Endothelial cell of umbilical vein (primary cell): ENCODE results near the gene BMPER. TPM values are rescaled to one million over a fixed set of nuclear protein-coding genes. Genes with fewer than 3 reads are reported as not detected.

Experiments used
- BruUV-seq: library from RNA; stranded (reverse); fragments of 400-500 nt; replicated peaks from 2 replicates; lab custom pipeline; 2021; lab: Mats Ljungman, UMichigan
- CTCF ChIA-PET: fragments of 300-600, 350-600 bp; sonication (Branson Sonifier 250); formaldehyde crosslinking; loops from one replicate; lab custom pipeline; 2021; ENCODE audit warnings: antibody characterized with exemption, inconsistent platforms; lab: Charles Lee
- POLR2A ChIA-PET: fragments of 300-600, 350-600 bp; sonication (Branson Sonifier 250); formaldehyde crosslinking; loops from one replicate; lab custom pipeline; 2021; ENCODE audit warnings: antibody characterized with exemption, inconsistent platforms; lab: Charles Lee
- DNase-seq: peaks from one replicate; pipeline ENCODE4 v3.0.0-alpha.2; 2011; ENCODE audit warnings: low read depth, low spot score
- FAIRE-seq: peaks from 2 replicates; lab custom pipeline; 2011; peaks lifted over from hg19 to GRCh38; lab: Jason Lieb, UNC
- H2AFZ ChIP-seq: 2 replicates; pipeline ENCODE4 v1.6.0; 2012; ENCODE audit warnings: low read depth, low read length, control low read depth, inconsistent platforms
- H3K27ac ChIP-seq: 2 replicates; pipeline ENCODE4 v1.5.1; 2011; ENCODE audit warnings: low read depth, mild to moderate bottlenecking, control low read depth, low read length, moderate library complexity; ENCODE audit not compliant: insufficient read depth
- H3K27me3 ChIP-seq, 2 experiments: 2 replicates each; pipeline versions ENCODE4 v1.6.0 to v1.6.1; 2011; ENCODE audit warnings: low read length in 2 of 2, mixed read lengths in 1 of 2; ENCODE audit not compliant: control insufficient read depth in 2 of 2, insufficient read depth in 2 of 2
- H3K36me3 ChIP-seq, 2 experiments: 2 replicates in 1 of 2; 3 replicates in 1 of 2; pipeline ENCODE4 v1.5.1; 2011; ENCODE audit warnings: low read length in 2 of 2, mild to moderate bottlenecking in 1 of 2, moderate library complexity in 1 of 2; ENCODE audit not compliant: control insufficient read depth in 2 of 2, insufficient read depth in 2 of 2; ENCODE audit errors: extremely low read depth in 1 of 2
- H3K4me1 ChIP-seq: 3 replicates; pipeline ENCODE4 v1.5.1; 2011; ENCODE audit warnings: mild to moderate bottlenecking, low read length; ENCODE audit not compliant: control insufficient read depth, insufficient read depth; ENCODE audit errors: extremely low read depth
- H3K4me2 ChIP-seq: 2 replicates; pipeline ENCODE4 v1.6.1; 2011; ENCODE audit warnings: low read length, control low read depth, mixed read lengths; ENCODE audit not compliant: insufficient read depth
- H3K4me3 ChIP-seq, 3 experiments: fragments of 200-600 bp in 1 of 3; sonication (generic), shearing (Covaris generic) in 1 of 3; replicated peaks in 1 of 3; 2 replicates each; pipeline ENCODE4 v1.5.1; 2011 to 2016; ENCODE audit warnings: control low read depth in 3 of 3, low read length in 3 of 3, mild to moderate bottlenecking in 2 of 3, inconsistent platforms in 1 of 3, low read depth in 1 of 3, moderate library complexity in 1 of 3; ENCODE audit not compliant: insufficient read depth in 1 of 3
- H3K79me2 ChIP-seq: 2 replicates; pipeline ENCODE4 v1.6.0; 2012; ENCODE audit warnings: low read length, inconsistent platforms; ENCODE audit not compliant: control insufficient read depth, insufficient read depth
- H3K9ac ChIP-seq: replicated peaks from 2 replicates; pipeline ENCODE3; 2011; ENCODE audit warnings: low read length, control low read depth; ENCODE audit not compliant: insufficient read depth; ENCODE audit errors: extremely low read depth
- H3K9me1 ChIP-seq: replicated peaks from 3 replicates; pipeline ENCODE4 v1.6.0; 2011; ENCODE audit warnings: mild to moderate bottlenecking, low read length; ENCODE audit not compliant: control insufficient read depth, insufficient read depth; ENCODE audit errors: extremely low read depth
- H3K9me3 ChIP-seq: replicated peaks from 2 replicates; pipeline ENCODE4 v1.5.1; 2012; ENCODE audit warnings: low read length, inconsistent platforms; ENCODE audit not compliant: control insufficient read depth, insufficient read depth
- H4K20me1 ChIP-seq: replicated peaks from 2 replicates; pipeline ENCODE3; 2011; ENCODE audit warnings: mild to moderate bottlenecking, low read length; ENCODE audit not compliant: control insufficient read depth, insufficient read depth; ENCODE audit errors: extremely low read depth
- CTCF ChIP-seq, 2 donors: IDR thresholded peaks; 1 replicate in 1 of 2; 2 replicates in 1 of 2; pipeline ENCODE4 v1.5.1; 2011; ENCODE audit warnings: low read length in 2 of 2, mild to moderate bottlenecking in 2 of 2, moderate library complexity in 2 of 2, control low read depth in 1 of 2, inconsistent platforms in 1 of 2, low read depth in 1 of 2; ENCODE audit not compliant: insufficient read depth in 1 of 2; ENCODE audit errors: extremely low read depth in 1 of 2
- EZH2 ChIP-seq: IDR thresholded peaks from 2 replicates; pipeline ENCODE4 v1.6.1; 2012; ENCODE audit warnings: borderline replicate concordance, low read depth, mild to moderate bottlenecking, moderate library complexity, low read length, inconsistent platforms; ENCODE audit not compliant: severe bottlenecking
- FOS ChIP-seq: IDR thresholded peaks from 2 replicates; pipeline ENCODE4 v1.6.1; 2011; ENCODE audit warnings: mild to moderate bottlenecking, low read length, moderate library complexity, borderline replicate concordance; ENCODE audit not compliant: insufficient read depth
- GATA2 ChIP-seq: IDR thresholded peaks from 2 replicates; pipeline ENCODE4 v1.7.0; 2011; ENCODE audit warnings: low read depth, mild to moderate bottlenecking, moderate library complexity, mixed read lengths, low read length; ENCODE audit not compliant: insufficient read length, insufficient read depth
- JUN ChIP-seq: IDR thresholded peaks from 2 replicates; pipeline ENCODE4 v1.6.1; 2011; ENCODE audit warnings: borderline replicate concordance, low read depth; ENCODE audit not compliant: insufficient read length, insufficient read depth
- MAX ChIP-seq: IDR thresholded peaks from 2 replicates; pipeline ENCODE4 v1.6.1; 2011; ENCODE audit not compliant: insufficient read depth, insufficient read length
- MYC ChIP-seq: IDR thresholded peaks from one replicate; pipeline ENCODE4 v1.6.1; 2011; ENCODE audit warnings: mild to moderate bottlenecking, low read depth, low read length
- POLR2A ChIP-seq: IDR thresholded peaks from 2 replicates; pipeline ENCODE4 v1.6.1; 2012; ENCODE audit warnings: low read depth, mild to moderate bottlenecking, control low read depth, low read length
- POLR2AphosphoS5 ChIP-seq: IDR thresholded peaks from 2 replicates; pipeline ENCODE4 v1.6.1; 2012; ENCODE audit warnings: low read depth, mild to moderate bottlenecking, control low read depth, low read length, moderate library complexity; ENCODE audit not compliant: insufficient read depth
- dilution Hi-C: fragments of 300-500 bp; cut with MboI; formaldehyde crosslinking; loops from one replicate; pipeline ENCODE4 v1.15.0; 2019; ENCODE audit warnings: low sequenced_read_pairs; ENCODE audit not compliant: extremely low pct_ligation_motif_present
- intact Hi-C: fragments of 100-400 bp; cut with micrococcal nuclease; formaldehyde crosslinking; loops from one replicate; pipeline ENCODE4 v1.10.0; 2022
- polyA plus RNA-seq, 4 experiments: library from polyadenylated mRNA; depleted of rRNA in 3 of 4; stranded (reverse) in 3 of 4; unstranded in 1 of 4; fragments of >200 nt; gene quantifications; 2 replicates each; pipeline versions ENCODE4 v1.2.1 to v1.2.3, GENCODE V29; 2011 to 2012; ENCODE audit warnings: missing spikeins in 1 of 4
- total RNA-seq: library from RNA; stranded (reverse); gene quantifications from 2 replicates; pipeline ENCODE4 v1.2.3, GENCODE V29; 2021

The BMPER gene
- total and polyA plus RNA-seq, 2 donors (not counting 3 experiments of a cell fraction or from before 2014, with no cell fraction given): 0.10 to 0.13 TPM

GRCh38 chr7:33873981-33874750, 31.2 kb upstream of the BMPER start:
- Histone ChIP-seq H3K4me3 (no peak overlapping the region), H4K20me1 (no peaks in the 10 kb centered on the region), H3K4me2 (peak overlapping the region; percentile 10), H3K9ac (no peak overlapping the region), H3K36me3 (no peaks in the 10 kb centered on the region), H3K9me3 (no peaks in the 10 kb centered on the region), H3K27me3 (no peaks in the 10 kb centered on the region), H3K4me1 (no peaks in the 10 kb centered on the region), H3K79me2 (no peaks in the 10 kb centered on the region), H3K9me1 (no peaks in the 10 kb centered on the region), H3K27ac (no peak overlapping the region), H2AFZ (no peak overlapping the region)
- CTCF ChIA-PET: interaction anchor here (0.9 to 1.0 kb wide), 2 partner anchors 11 to 22 kb away, joined by 3 read pairs; no protein-coding TSS in a partner anchor
- peak; percentile 67 for FAIRE-seq
- POLR2A ChIA-PET: no interaction called here
- intact Hi-C loops (no loop called here), dilution Hi-C loops (no loop called here)
- TF ChIP-seq JUN (no peak), FOS (peak; percentile 66)
- no peak for DNase-seq
- BruUV-seq: no TSS peak

GRCh38 chr7:33874943-33875342, 30.4 kb upstream of the BMPER start:
- Histone ChIP-seq H3K4me3 (no peak overlapping the region), H3K27me3 (no peaks in the 10 kb centered on the region), H3K4me2 (no peak overlapping the region), H3K9ac (no peak overlapping the region), H4K20me1 (no peaks in the 10 kb centered on the region), H3K36me3 (no peaks in the 10 kb centered on the region), H2AFZ (no peak overlapping the region), H3K27ac (no peak overlapping the region), H3K79me2 (no peaks in the 10 kb centered on the region), H3K4me1 (no peaks in the 10 kb centered on the region), H3K9me1 (no peaks in the 10 kb centered on the region), H3K9me3 (no peaks in the 10 kb centered on the region)
- intact Hi-C loops: no loop called here
- ChIA-PET CTCF (no interaction called here), POLR2A (no interaction called here)
- DNase-seq: no peak
- TF ChIP-seq FOS (no peak), GATA2 (no peak), POLR2A (no peak), EZH2 (no peak), JUN (no peak), MAX (no peak), POLR2AphosphoS5 (no peak), CTCF (IDR thresholded peaks at IDR 0.05; ENCODE audit: extremely low read depth in 1 of 2, insufficient read depth in 1 of 2, low read depth in 1 of 2, low read length in 2 of 2) (no peak), MYC (no peak)
- dilution Hi-C loops: no loop called here
- no TSS peak for BruUV-seq
- no peak for FAIRE-seq
